ENCODE measurements around the gene HINT3.

DNA sequence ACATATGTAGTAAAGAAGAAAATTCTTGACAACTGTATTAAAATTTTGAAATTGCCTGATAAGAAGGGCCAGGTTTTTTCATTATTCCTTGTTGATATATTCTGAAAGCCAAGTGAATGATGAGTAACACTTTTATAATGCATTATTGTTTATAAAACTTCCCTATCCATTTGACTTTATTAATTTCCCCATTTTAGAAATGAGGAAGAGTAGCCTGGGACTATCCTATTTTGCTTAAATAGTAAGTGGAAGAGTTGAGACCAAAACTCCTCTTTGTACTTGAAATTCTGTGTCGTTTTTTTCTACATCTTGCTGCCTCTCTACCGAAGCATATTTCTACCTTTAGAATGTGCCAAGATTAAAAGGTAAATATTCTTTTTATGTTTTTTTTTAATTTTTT lies 69.4 kb downstream of the HINT3 start:
- TF ChIP-seq SUZ12 (IDR thresholded peaks at IDR 0.05), result no peak
- TF ChIP-seq ARNT (IDR thresholded peaks at IDR 0.05), result no peak
- TF ChIP-seq, protein P1, sequence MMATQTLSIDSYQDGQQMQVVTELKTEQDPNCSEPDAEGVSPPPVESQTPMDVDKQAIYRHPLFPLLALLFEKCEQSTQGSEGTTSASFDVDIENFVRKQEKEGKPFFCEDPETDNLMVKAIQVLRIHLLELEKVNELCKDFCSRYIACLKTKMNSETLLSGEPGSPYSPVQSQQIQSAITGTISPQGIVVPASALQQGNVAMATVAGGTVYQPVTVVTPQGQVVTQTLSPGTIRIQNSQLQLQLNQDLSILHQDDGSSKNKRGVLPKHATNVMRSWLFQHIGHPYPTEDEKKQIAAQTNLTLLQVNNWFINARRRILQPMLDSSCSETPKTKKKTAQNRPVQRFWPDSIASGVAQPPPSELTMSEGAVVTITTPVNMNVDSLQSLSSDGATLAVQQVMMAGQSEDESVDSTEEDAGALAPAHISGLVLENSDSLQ (IDR thresholded peaks at IDR 0.05), result no peak

Measured in HEK293T (cell line).